H9 (cell line): ENCODE data around the gene GPBP1L1. TPM values are rescaled to one million over a fixed set of nuclear protein-coding genes. Genes with fewer than 3 reads are reported as not detected.

Source experiments
- DNase-seq: peaks from one replicate; pipeline ENCODE4 v3.0.0-alpha.2; 2017
- H2AFZ ChIP-seq: one replicate; pipeline ENCODE4 v1.6.1; 2013; ENCODE audit warnings: mild to moderate bottlenecking, low read length, control low read depth, moderate library complexity
- H2AK5ac ChIP-seq: 2 replicates; pipeline ENCODE4 v1.6.1; 2013; ENCODE audit warnings: low read length, control low read depth, mixed read lengths; ENCODE audit not compliant: insufficient read length
- H2BK120ac ChIP-seq: one replicate; pipeline ENCODE4 v1.6.1; 2013; ENCODE audit warnings: low read depth, mild to moderate bottlenecking, low read length, control low read depth, inconsistent platforms; ENCODE audit not compliant: poor library complexity, severe bottlenecking
- H2BK12ac ChIP-seq: 2 replicates; pipeline ENCODE4 v1.6.1; 2013; ENCODE audit warnings: low read length, control low read depth, mixed read lengths, low read depth; ENCODE audit not compliant: insufficient read length
- H2BK15ac ChIP-seq: 2 replicates; pipeline ENCODE4 v1.6.1; 2013; ENCODE audit warnings: low read depth, low read length, control low read depth
- H2BK20ac ChIP-seq: one replicate; pipeline ENCODE4 v1.6.1; 2013; ENCODE audit warnings: low read depth, mild to moderate bottlenecking, low read length, control low read depth, inconsistent platforms; ENCODE audit not compliant: poor library complexity, severe bottlenecking
- H2BK5ac ChIP-seq: 2 replicates; pipeline ENCODE4 v1.6.1; 2013; ENCODE audit warnings: low read length, control low read depth, mixed read lengths; ENCODE audit not compliant: insufficient read length
- H3K14ac ChIP-seq: 2 replicates; pipeline ENCODE4 v1.6.1; 2013; ENCODE audit warnings: low read length, control low read depth; ENCODE audit not compliant: insufficient read depth
- H3K18ac ChIP-seq: 2 replicates; pipeline ENCODE4 v1.6.1; 2013; ENCODE audit warnings: low read depth, mild to moderate bottlenecking, mixed read lengths, low read length, control low read depth; ENCODE audit not compliant: insufficient read length
- H3K23ac ChIP-seq: 2 replicates; pipeline ENCODE4 v1.6.1; 2013; ENCODE audit warnings: low read length, control low read depth, mixed read lengths, low read depth; ENCODE audit not compliant: insufficient read length
- H3K23me2 ChIP-seq: 2 replicates; pipeline ENCODE4 v1.6.1; 2013; ENCODE audit warnings: low read depth, mild to moderate bottlenecking, mixed read lengths, low read length, control low read depth; ENCODE audit not compliant: insufficient read length, poor library complexity, severe bottlenecking
- H3K27ac ChIP-seq: 2 replicates; pipeline ENCODE4 v1.5.1; 2013; ENCODE audit warnings: low read length, control low read depth, mixed read lengths, low read depth; ENCODE audit not compliant: insufficient read length
- H3K27me3 ChIP-seq: 2 replicates; pipeline ENCODE4 v1.6.1; 2013; ENCODE audit warnings: low read length, control low read depth, inconsistent platforms; ENCODE audit not compliant: insufficient read depth
- H3K4ac ChIP-seq: 2 replicates; pipeline ENCODE4 v1.6.1; 2013; ENCODE audit warnings: low read depth, mild to moderate bottlenecking, control low read depth, inconsistent platforms, low read length, moderate library complexity
- H3K4me1 ChIP-seq: 2 replicates; pipeline ENCODE4 v1.6.1; 2013; ENCODE audit warnings: low read length, control low read depth, inconsistent platforms; ENCODE audit not compliant: insufficient read depth
- H3K4me2 ChIP-seq: 2 replicates; pipeline ENCODE4 v1.6.1; 2013; ENCODE audit warnings: low read length, control low read depth, mixed read lengths; ENCODE audit not compliant: insufficient read length, insufficient read depth
- H3K56ac ChIP-seq: 2 replicates; pipeline ENCODE4 v1.6.1; 2013; ENCODE audit warnings: low read depth, mild to moderate bottlenecking, mixed read lengths, low read length, control low read depth; ENCODE audit not compliant: insufficient read length
- H3K79me1 ChIP-seq: 2 replicates; pipeline ENCODE4 v1.6.1; 2013; ENCODE audit warnings: low read depth, mild to moderate bottlenecking, moderate library complexity, low read length, control low read depth, inconsistent platforms; ENCODE audit not compliant: insufficient read depth, poor library complexity, severe bottlenecking
- H3K79me2 ChIP-seq: 2 replicates; pipeline ENCODE4 v1.6.1; 2013; ENCODE audit warnings: low read length, control low read depth, inconsistent platforms; ENCODE audit not compliant: insufficient read depth
- H3K9ac ChIP-seq: 2 replicates; pipeline ENCODE4 v1.6.1; 2013; ENCODE audit warnings: low read length, control low read depth, mixed read lengths; ENCODE audit not compliant: insufficient read length; ENCODE audit errors: extremely low read depth
- H3K9me3 ChIP-seq: one replicate; pipeline ENCODE4 v1.6.1; 2013; ENCODE audit warnings: low read depth, low read length, inconsistent platforms; ENCODE audit not compliant: control insufficient read depth
- H3T11ph ChIP-seq: one replicate; pipeline ENCODE4 v1.6.1; 2013; ENCODE audit warnings: mild to moderate bottlenecking, low read length, control low read depth, inconsistent platforms
- H4K20me1 ChIP-seq: one replicate; pipeline ENCODE4 v1.6.1; 2013; ENCODE audit not compliant: control insufficient read depth, insufficient read length, insufficient read depth
- H4K5ac ChIP-seq: 2 replicates; pipeline ENCODE4 v1.6.1; 2013; ENCODE audit warnings: low read depth, mild to moderate bottlenecking, mixed read lengths, low read length, control low read depth; ENCODE audit not compliant: insufficient read length
- H4K8ac ChIP-seq: replicated peaks from 2 replicates; pipeline ENCODE4 v1.6.1; 2013; ENCODE audit warnings: low read length, control low read depth, mixed read lengths, low read depth; ENCODE audit not compliant: insufficient read length
- H4K91ac ChIP-seq: 2 replicates; pipeline ENCODE4 v1.6.1; 2013; ENCODE audit warnings: low read depth, mild to moderate bottlenecking, moderate library complexity, mixed read lengths, low read length, control low read depth; ENCODE audit not compliant: insufficient read length
- H3K27ac Mint-ChIP-seq, 3 experiments: 2 replicates in 2 of 3; 3 replicates in 1 of 3; pipeline ENCODE4 v1.8.0; 2020 to 2021; ENCODE audit warnings: mixed read lengths in 3 of 3, mild to moderate bottlenecking in 1 of 3, moderate library complexity in 1 of 3
- H3K27me3 Mint-ChIP-seq: 2 replicates; pipeline ENCODE4 v1.8.0; 2021; ENCODE audit warnings: low read depth, mild to moderate bottlenecking, moderate library complexity, mixed read lengths
- H3K36me3 Mint-ChIP-seq, 3 experiments: 2 replicates in 2 of 3; 3 replicates in 1 of 3; pipeline ENCODE4 v1.8.0; 2020 to 2021; ENCODE audit warnings: low read depth in 3 of 3, mixed read lengths in 3 of 3; ENCODE audit not compliant: insufficient read depth in 1 of 3
- H3K4me1 Mint-ChIP-seq, 2 experiments: 2 replicates each; pipeline ENCODE4 v1.8.0; 2020; ENCODE audit warnings: mixed read lengths in 2 of 2
- H3K4me3 Mint-ChIP-seq, 2 experiments: 2 replicates in 1 of 2; 3 replicates in 1 of 2; pipeline ENCODE4 v1.8.0; 2020 to 2021; ENCODE audit warnings: mild to moderate bottlenecking in 2 of 2, mixed read lengths in 2 of 2, moderate library complexity in 1 of 2
- H3K9me3 Mint-ChIP-seq, 2 experiments: 2 replicates in 1 of 2; 3 replicates in 1 of 2; pipeline ENCODE4 v1.8.0; 2020; ENCODE audit warnings: mild to moderate bottlenecking in 2 of 2, mixed read lengths in 2 of 2, moderate library complexity in 1 of 2
- WGBS: extraction: QIAGEN DNeasy Blood & Tissue Kit; methylation state at CpG from one replicate; pipeline ENCODE4 v1.1.7; 2013; ENCODE audit warnings: missing lambda C conversion rate, low lambda C conversion rate, mixed read lengths; ENCODE audit not compliant: insufficient read length; ENCODE audit errors: extremely low coverage; 5-methylcytosine and 5-hydroxymethylcytosine counted together
- total RNA-seq: library from RNA; stranded (reverse); gene quantifications from 2 replicates; pipeline ENCODE4 v1.2.1, GENCODE V29; 2021
- TF ChIP-seq, protein P1 (sequence below): fragments of 200-600 bp; sonication (generic); conservative IDR thresholded peaks from 3 replicates; pipeline ENCODE4 v1.8.0; 2021; ENCODE audit warnings: antibody characterized with exemption, mild to moderate bottlenecking

GPBP1L1 gene
- total RNA-seq, 1 experiment from 2014 or later = 115 TPM

DNA sequence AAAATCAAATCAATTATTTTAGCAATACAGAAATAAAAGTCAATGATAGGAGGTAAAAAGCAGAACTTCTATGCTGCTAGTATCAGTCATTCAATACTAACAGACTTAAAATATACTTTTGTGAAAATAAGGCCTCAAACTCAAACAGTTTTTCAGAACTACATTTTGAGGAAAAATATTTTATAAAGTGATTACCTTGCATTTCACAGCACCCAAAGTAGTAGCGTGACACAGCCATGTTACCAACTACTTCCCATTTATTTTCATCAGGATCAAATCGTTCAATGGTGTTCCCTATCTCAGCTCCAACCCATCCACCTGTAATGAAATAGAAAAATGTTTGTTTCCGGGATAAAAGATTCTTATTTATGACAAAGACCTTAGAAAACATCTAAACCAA lies 30.4 kb upstream of the GPBP1L1 start:
- Mint-ChIP-seq H3K4me1 (peaks cover 0 to 4% of the 10 kb centered on the region in 2 experiments; a peak in 2 of 4 replicates), H3K27me3 (no peaks in the 10 kb centered on the region), H3K36me3 (peaks cover 0 to 3% (median 2%) of the 10 kb centered on the region in 3 experiments; a peak in 4 of 7 replicates), H3K9me3 (no peaks in the 10 kb centered on the region), H3K4me3 (no peak overlapping the region), H3K27ac (no peak overlapping the region)
- H2BK20ac ChIP-seq = no peak overlapping the region
- no peaks in the 10 kb centered on the region for H4K20me1 ChIP-seq
- H3K27ac ChIP-seq = no peak overlapping the region
- no peak overlapping the region for H2AFZ ChIP-seq
- H2AK5ac ChIP-seq = no peak overlapping the region
- H3K9ac ChIP-seq = no peak overlapping the region
- no peak overlapping the region for H3T11ph ChIP-seq
- no peak overlapping the region for H2BK120ac ChIP-seq
- no peak overlapping the region for H3K14ac ChIP-seq
- H4K8ac ChIP-seq = no peak overlapping the region
- no peaks in the 10 kb centered on the region for H3K27me3 ChIP-seq
- H3K23ac ChIP-seq = no peak overlapping the region
- no peak overlapping the region for H4K5ac ChIP-seq
- H3K9me3 ChIP-seq = no peaks in the 10 kb centered on the region
- no peak overlapping the region for H4K91ac ChIP-seq
- H3K4me2 ChIP-seq = no peak overlapping the region
- H2BK5ac ChIP-seq = no peak overlapping the region
- no peak overlapping the region for H3K56ac ChIP-seq
- H3K79me1 ChIP-seq = no peaks in the 10 kb centered on the region
- TF ChIP-seq, protein P1, sequence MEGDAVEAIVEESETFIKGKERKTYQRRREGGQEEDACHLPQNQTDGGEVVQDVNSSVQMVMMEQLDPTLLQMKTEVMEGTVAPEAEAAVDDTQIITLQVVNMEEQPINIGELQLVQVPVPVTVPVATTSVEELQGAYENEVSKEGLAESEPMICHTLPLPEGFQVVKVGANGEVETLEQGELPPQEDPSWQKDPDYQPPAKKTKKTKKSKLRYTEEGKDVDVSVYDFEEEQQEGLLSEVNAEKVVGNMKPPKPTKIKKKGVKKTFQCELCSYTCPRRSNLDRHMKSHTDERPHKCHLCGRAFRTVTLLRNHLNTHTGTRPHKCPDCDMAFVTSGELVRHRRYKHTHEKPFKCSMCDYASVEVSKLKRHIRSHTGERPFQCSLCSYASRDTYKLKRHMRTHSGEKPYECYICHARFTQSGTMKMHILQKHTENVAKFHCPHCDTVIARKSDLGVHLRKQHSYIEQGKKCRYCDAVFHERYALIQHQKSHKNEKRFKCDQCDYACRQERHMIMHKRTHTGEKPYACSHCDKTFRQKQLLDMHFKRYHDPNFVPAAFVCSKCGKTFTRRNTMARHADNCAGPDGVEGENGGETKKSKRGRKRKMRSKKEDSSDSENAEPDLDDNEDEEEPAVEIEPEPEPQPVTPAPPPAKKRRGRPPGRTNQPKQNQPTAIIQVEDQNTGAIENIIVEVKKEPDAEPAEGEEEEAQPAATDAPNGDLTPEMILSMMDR = no peak
- H2BK15ac ChIP-seq = no peak overlapping the region
- no peak for DNase-seq
- H3K79me2 ChIP-seq = no peaks in the 10 kb centered on the region
- H3K18ac ChIP-seq = no peak overlapping the region
- no peaks in the 10 kb centered on the region for H3K4me1 ChIP-seq
- no peak overlapping the region for H2BK12ac ChIP-seq
- WGBS = no CpG with 5 or more reads among the region's 3 CpGs
- H3K4ac ChIP-seq = no peak overlapping the region
- no peaks in the 10 kb centered on the region for H3K23me2 ChIP-seq
